Nephron (organoid): ENCODE measurements around the gene CD36.

ENCODE experiments used
- H3K27ac Mint-ChIP-seq, 3 experiments: 2 replicates each; pipeline ENCODE4 v1.8.0; 2020; ENCODE audit warnings: mixed read lengths in 3 of 3, mild to moderate bottlenecking in 2 of 3, moderate library complexity in 1 of 3
- H3K27me3 Mint-ChIP-seq: 2 replicates; pipeline ENCODE4 v1.8.0; 2021; ENCODE audit warnings: low read depth, mild to moderate bottlenecking, moderate library complexity, mixed read lengths
- H3K36me3 Mint-ChIP-seq: 2 replicates; pipeline ENCODE4 v1.8.0; 2020; ENCODE audit warnings: low read depth, mixed read lengths
- H3K4me1 Mint-ChIP-seq: 2 replicates; pipeline ENCODE4 v1.8.0; 2020; ENCODE audit warnings: mixed read lengths
- H3K4me3 Mint-ChIP-seq, 3 experiments: 2 replicates each; pipeline ENCODE4 v1.8.0; 2020; ENCODE audit warnings: mild to moderate bottlenecking in 3 of 3, mixed read lengths in 3 of 3, moderate library complexity in 2 of 3
- H3K9me3 Mint-ChIP-seq: 2 replicates; pipeline ENCODE4 v1.8.0; 2020; ENCODE audit warnings: mixed read lengths
- CTCF ChIP-seq, 3 experiments: fragments of 200-600 bp; sonication (generic); IDR thresholded peaks; one replicate each; pipeline ENCODE4 v1.5.0; 2021; ENCODE audit warnings: antibody characterized with exemption in 3 of 3; ENCODE audit not compliant: unreplicated experiment in 3 of 3

The CD36 gene

GRCh38 chr7:80648031-80648600 is 9.7 kb downstream of the CD36 start:
- H3K27me3 Mint-ChIP-seq, result no peaks in the 10 kb centered on the region
- no peak overlapping the region for H3K4me3 Mint-ChIP-seq
- no peaks in the 10 kb centered on the region for H3K36me3 Mint-ChIP-seq
- H3K9me3 Mint-ChIP-seq, result no peaks in the 10 kb centered on the region
- no peak overlapping the region for H3K27ac Mint-ChIP-seq
- no peak for TF ChIP-seq CTCF (IDR thresholded peaks at IDR 0.05; ENCODE audit: unreplicated experiment in 3 of 3)
- no peaks in the 10 kb centered on the region for H3K4me1 Mint-ChIP-seq

- no peak overlapping the region for H3K4me3 Mint-ChIP-seq
- H3K27ac Mint-ChIP-seq, result no peak overlapping the region
- TF ChIP-seq CTCF (IDR thresholded peaks at IDR 0.05; ENCODE audit: unreplicated experiment in 3 of 3), result no peak
- H3K27me3 Mint-ChIP-seq, result no peaks in the 10 kb centered on the region
- no peaks in the 10 kb centered on the region for H3K36me3 Mint-ChIP-seq
- no peaks in the 10 kb centered on the region for H3K4me1 Mint-ChIP-seq
- H3K9me3 Mint-ChIP-seq, result no peaks in the 10 kb centered on the region
Measured at GRCh38 chr7:80649011-80649410, 10.6 kb downstream of the CD36 start.

GRCh38 chr7:80650030-80650429 is 11.6 kb downstream of the CD36 start:
- Mint-ChIP-seq H3K27me3 (no peaks in the 10 kb centered on the region), H3K27ac (no peak overlapping the region), H3K4me3 (no peak overlapping the region), H3K4me1 (no peaks in the 10 kb centered on the region), H3K9me3 (no peaks in the 10 kb centered on the region), H3K36me3 (no peaks in the 10 kb centered on the region)
- no peak for TF ChIP-seq CTCF (IDR thresholded peaks at IDR 0.05; ENCODE audit: unreplicated experiment in 3 of 3)

GRCh38 chr7:80651471-80651870 is 13.0 kb downstream of the CD36 start:
- TF ChIP-seq CTCF (IDR thresholded peaks at IDR 0.05; ENCODE audit: unreplicated experiment in 3 of 3), result no peak
- Mint-ChIP-seq H3K9me3 (no peaks in the 10 kb centered on the region), H3K27ac (no peak overlapping the region), H3K27me3 (no peaks in the 10 kb centered on the region), H3K36me3 (no peaks in the 10 kb centered on the region), H3K4me3 (no peak overlapping the region), H3K4me1 (no peaks in the 10 kb centered on the region)

- Mint-ChIP-seq H3K4me3 (no peak overlapping the region), H3K27ac (no peak overlapping the region), H3K9me3 (no peaks in the 10 kb centered on the region), H3K27me3 (no peaks in the 10 kb centered on the region), H3K4me1 (no peaks in the 10 kb centered on the region), H3K36me3 (no peaks in the 10 kb centered on the region)
- TF ChIP-seq CTCF (IDR thresholded peaks at IDR 0.05; ENCODE audit: unreplicated experiment in 3 of 3), result no peak
Measured at GRCh38 chr7:80653244-80653643, 14.8 kb downstream of the CD36 start.

GRCh38 chr7:80654887-80655340 is 16.5 kb downstream of the CD36 start:
- H3K4me1 Mint-ChIP-seq, result peaks cover 6% of the 10 kb centered on the region
- H3K9me3 Mint-ChIP-seq, result no peaks in the 10 kb centered on the region
- H3K27ac Mint-ChIP-seq, result peak overlapping the region in 1 of 3 experiments; percentile 28
- no peak for TF ChIP-seq CTCF (IDR thresholded peaks at IDR 0.05; ENCODE audit: unreplicated experiment in 3 of 3)
- H3K36me3 Mint-ChIP-seq, result no peaks in the 10 kb centered on the region
- no peak overlapping the region for H3K4me3 Mint-ChIP-seq
- H3K27me3 Mint-ChIP-seq, result no peaks in the 10 kb centered on the region
